Liver (tissue), 9 donors: ENCODE results near the gene CDX1. TPM values are rescaled to one million over a fixed set of nuclear protein-coding genes. Genes with fewer than 3 reads are reported as not detected.

Experiments used
- DNase-seq: peaks from one replicate; pipeline ENCODE4 v3.0.0-alpha.2; 2017; ENCODE audit warnings: low spot score
- H3K27ac ChIP-seq, 2 donors: one replicate each; pipeline ENCODE4 v1.7.0; 2013; ENCODE audit warnings: inconsistent platforms in 2 of 2, low read length in 2 of 2, control low read depth in 1 of 2, low read depth in 1 of 2, mild to moderate bottlenecking in 1 of 2
- H3K27me3 ChIP-seq, 4 donors: one replicate each; pipeline versions ENCODE4 v1.6.1 to v1.7.0; 2013; ENCODE audit warnings: low read length in 3 of 4, inconsistent platforms in 1 of 4, mild to moderate bottlenecking in 1 of 4, moderate library complexity in 1 of 4; ENCODE audit not compliant: control insufficient read depth in 4 of 4, insufficient read depth in 4 of 4
- H3K36me3 ChIP-seq, 4 donors: one replicate each; pipeline versions ENCODE4 v1.6.1 to v1.7.0; 2013; ENCODE audit warnings: low read length in 3 of 4, mild to moderate bottlenecking in 3 of 4, low read depth in 1 of 4, moderate library complexity in 1 of 4; ENCODE audit not compliant: control insufficient read depth in 4 of 4, insufficient read depth in 3 of 4
- H3K4me1 ChIP-seq, 4 donors: one replicate each; pipeline versions ENCODE4 v1.6.1 to v1.7.0; 2013; ENCODE audit warnings: low read length in 3 of 4, mild to moderate bottlenecking in 3 of 4, moderate library complexity in 1 of 4; ENCODE audit not compliant: control insufficient read depth in 4 of 4, insufficient read depth in 4 of 4
- H3K4me3 ChIP-seq, 3 donors: one replicate each; pipeline versions ENCODE4 v1.6.1 to v1.7.0; 2013; ENCODE audit warnings: low read length in 3 of 3, control low read depth in 1 of 3, low read depth in 1 of 3, mild to moderate bottlenecking in 1 of 3
- H3K9ac ChIP-seq, 2 donors: one replicate each; pipeline ENCODE4 v1.7.0; 2013; ENCODE audit warnings: low read length in 2 of 2, mild to moderate bottlenecking in 2 of 2, moderate library complexity in 2 of 2, control low read depth in 1 of 2, low read depth in 1 of 2
- H3K9me3 ChIP-seq, 4 donors: one replicate each; pipeline versions ENCODE4 v1.6.1 to v1.7.0; 2013; ENCODE audit warnings: low read length in 3 of 4; ENCODE audit not compliant: control insufficient read depth in 4 of 4
- ATF3 ChIP-seq: IDR thresholded peaks from 2 replicates; pipeline ENCODE4 v1.6.1; 2016; ENCODE audit warnings: antibody characterized with exemption
- EGR1 ChIP-seq, 2 donors: IDR thresholded peaks; 2 replicates each; pipeline ENCODE4 v1.6.1; 2016 to 2018; ENCODE audit warnings: antibody characterized with exemption in 2 of 2, low read depth in 2 of 2
- FOXA1 ChIP-seq: IDR thresholded peaks from 2 replicates; pipeline ENCODE4 v1.6.1; 2016; ENCODE audit warnings: antibody characterized with exemption
- FOXA2 ChIP-seq: IDR thresholded peaks from 2 replicates; pipeline ENCODE4 v1.6.1; 2016; ENCODE audit warnings: antibody characterized with exemption
- GABPA ChIP-seq, 2 donors: IDR thresholded peaks in 1 of 2; conservative IDR thresholded peaks in 1 of 2; 2 replicates each; pipeline ENCODE4 v1.6.1; 2016; ENCODE audit warnings: antibody characterized with exemption in 2 of 2, mild to moderate bottlenecking in 1 of 2, moderate library complexity in 1 of 2
- HNF4A ChIP-seq, 2 donors: conservative IDR thresholded peaks; 2 replicates each; pipeline ENCODE4 v1.6.1; 2016; ENCODE audit warnings: antibody characterized with exemption in 2 of 2, mild to moderate bottlenecking in 2 of 2
- HNF4G ChIP-seq: IDR thresholded peaks from 2 replicates; pipeline ENCODE4 v1.6.1; 2016; ENCODE audit warnings: antibody characterized with exemption
- JUND ChIP-seq, 2 donors: IDR thresholded peaks; 2 replicates each; pipeline ENCODE4 v1.6.1; 2016; ENCODE audit warnings: antibody characterized with exemption in 2 of 2
- MAX ChIP-seq: IDR thresholded peaks from 2 replicates; pipeline ENCODE4 v1.6.1; 2016; ENCODE audit warnings: antibody characterized with exemption
- NR2F2 ChIP-seq: IDR thresholded peaks from 2 replicates; pipeline ENCODE4 v1.6.1; 2016; ENCODE audit warnings: antibody characterized with exemption
- RAD21 ChIP-seq, 2 donors: IDR thresholded peaks; 2 replicates each; pipeline ENCODE4 v1.6.1; 2016; ENCODE audit warnings: antibody characterized with exemption in 2 of 2, mild to moderate bottlenecking in 2 of 2
- REST ChIP-seq: IDR thresholded peaks from 2 replicates; pipeline ENCODE4 v1.6.1; 2016; ENCODE audit warnings: antibody characterized with exemption, mild to moderate bottlenecking
- RXRA ChIP-seq, 2 donors: IDR thresholded peaks; 2 replicates each; pipeline ENCODE4 v1.6.1; 2017 to 2018; ENCODE audit warnings: antibody characterized with exemption in 2 of 2, mild to moderate bottlenecking in 1 of 2
- SP1 ChIP-seq: IDR thresholded peaks from 2 replicates; pipeline ENCODE4 v1.6.1; 2018; ENCODE audit warnings: antibody characterized with exemption, mild to moderate bottlenecking
- TAF1 ChIP-seq: conservative IDR thresholded peaks from 2 replicates; pipeline ENCODE4 v1.6.1; 2016; ENCODE audit warnings: antibody characterized with exemption, mild to moderate bottlenecking
- YY1 ChIP-seq: IDR thresholded peaks from 2 replicates; pipeline ENCODE4 v1.6.1; 2016; ENCODE audit warnings: antibody characterized with exemption, mild to moderate bottlenecking
- ZBTB33 ChIP-seq: IDR thresholded peaks from 2 replicates; pipeline ENCODE4 v1.6.1; 2016; ENCODE audit warnings: antibody characterized with exemption
- whole genome bisulfite sequencing: extraction: QIAGEN DNeasy Blood & Tissue Kit; methylation state at CpG from one replicate; pipeline ENCODE4 v1.1.7; 2013; 5-methylcytosine and 5-hydroxymethylcytosine counted together
- polyA plus RNA-seq, 2 donors: library from polyadenylated mRNA; stranded (reverse) in 1 of 2; unstranded in 1 of 2; fragments of 200-250 nt in 1 of 2; fragments of >200 nt in 1 of 2; fragmentation: Nextera tagmentation in 1 of 2; extraction: Ambion mirVana in 1 of 2; gene quantifications; one replicate each; pipeline versions ENCODE4 v1.2.1 to v1.2.3, GENCODE V29; 2013 to 2015
- total RNA-seq, 2 donors: library from RNA; depleted of rRNA; stranded (reverse); fragments of >200 nt; gene quantifications; one replicate each; pipeline ENCODE4 v1.2.3, GENCODE V29; 2014
- TF ChIP-seq, protein P1 (sequence below): fragments of 150-350 bp; IDR thresholded peaks from 2 replicates; pipeline ENCODE4 v1.5.1; 2017; ENCODE audit warnings: improper control_type of control experiment, low read depth, low read length; ENCODE audit not compliant: missing input control
- donor health status: healthy.
- donor health status: healthy.
- donor health status: healthy.
- donor health status: healthy.
- donor health status: healthy.

Gene CDX1
- total and polyA plus RNA-seq, 4 donors = not detected

- TF ChIP-seq MAX = no peak
- TF ChIP-seq, protein P1, sequence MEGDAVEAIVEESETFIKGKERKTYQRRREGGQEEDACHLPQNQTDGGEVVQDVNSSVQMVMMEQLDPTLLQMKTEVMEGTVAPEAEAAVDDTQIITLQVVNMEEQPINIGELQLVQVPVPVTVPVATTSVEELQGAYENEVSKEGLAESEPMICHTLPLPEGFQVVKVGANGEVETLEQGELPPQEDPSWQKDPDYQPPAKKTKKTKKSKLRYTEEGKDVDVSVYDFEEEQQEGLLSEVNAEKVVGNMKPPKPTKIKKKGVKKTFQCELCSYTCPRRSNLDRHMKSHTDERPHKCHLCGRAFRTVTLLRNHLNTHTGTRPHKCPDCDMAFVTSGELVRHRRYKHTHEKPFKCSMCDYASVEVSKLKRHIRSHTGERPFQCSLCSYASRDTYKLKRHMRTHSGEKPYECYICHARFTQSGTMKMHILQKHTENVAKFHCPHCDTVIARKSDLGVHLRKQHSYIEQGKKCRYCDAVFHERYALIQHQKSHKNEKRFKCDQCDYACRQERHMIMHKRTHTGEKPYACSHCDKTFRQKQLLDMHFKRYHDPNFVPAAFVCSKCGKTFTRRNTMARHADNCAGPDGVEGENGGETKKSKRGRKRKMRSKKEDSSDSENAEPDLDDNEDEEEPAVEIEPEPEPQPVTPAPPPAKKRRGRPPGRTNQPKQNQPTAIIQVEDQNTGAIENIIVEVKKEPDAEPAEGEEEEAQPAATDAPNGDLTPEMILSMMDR = peak; percentile 41
- no peak for TF ChIP-seq FOXA2
Measured at GRCh38 chr5:150175536-150175935, 9.0 kb downstream of the CDX1 start (continued).

DNA sequence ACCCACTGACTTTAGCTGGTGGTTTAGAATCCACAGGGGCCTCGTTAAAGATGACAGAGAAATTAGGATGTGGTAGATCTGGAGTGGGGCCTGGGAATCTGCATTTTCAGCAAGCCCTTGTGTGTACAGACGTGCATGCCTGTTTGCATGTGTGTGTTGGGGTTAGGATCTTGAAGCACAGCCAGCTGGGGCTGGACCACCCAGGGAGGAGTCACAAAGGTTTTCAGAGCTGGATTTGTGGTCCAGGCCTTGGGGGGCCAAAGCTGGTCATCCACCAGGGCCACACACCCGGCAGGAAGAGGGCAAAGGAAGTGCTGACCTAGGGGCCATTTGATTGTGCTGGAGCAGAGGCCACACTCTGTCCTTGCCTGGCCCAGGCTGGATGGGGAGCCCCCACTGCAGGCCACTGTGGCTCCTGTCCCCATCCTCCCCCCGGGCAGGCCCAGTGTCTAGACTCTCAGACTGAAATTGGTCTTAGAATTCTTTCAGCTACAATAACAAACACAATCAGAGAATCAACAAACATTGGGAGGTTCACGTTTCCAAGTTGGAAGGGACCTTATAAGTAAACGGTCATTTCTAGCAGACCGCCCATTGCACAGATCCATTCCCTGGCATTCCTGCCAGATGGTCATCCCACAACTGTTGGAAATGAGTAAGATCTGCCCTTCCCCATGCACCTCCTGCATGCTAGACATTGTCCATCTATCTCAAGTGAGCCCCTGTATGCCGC is 10.3 kb downstream of the CDX1 start:
- Histone ChIP-seq H3K36me3 (no peaks in the 10 kb centered on the region), H3K4me1 (peaks cover 0 to 4% (median 0%) of the 10 kb centered on the region in 4 donors), H3K4me3 (no peak overlapping the region), H3K27me3 (no peaks in the 10 kb centered on the region), H3K9me3 (no peaks in the 10 kb centered on the region), H3K27ac (no peak overlapping the region), H3K9ac (no peak overlapping the region)
- WGBS = 76% methylated on average over 8 of the region's 8 CpGs
- peak; percentile 26 for TF ChIP-seq NR2F2
- TF ChIP-seq MAX = no peak
- DNase-seq = no peak

GRCh38 chr5:150177721-150178120 is 11.1 kb downstream of the CDX1 start:
- no peak overlapping the region for H3K27ac ChIP-seq
- no peak overlapping the region for H3K4me3 ChIP-seq
- H3K27me3 ChIP-seq = no peaks in the 10 kb centered on the region
- H3K4me1 ChIP-seq = peaks cover 0 to 4% (median 0%) of the 10 kb centered on the region in 4 donors
- no peaks in the 10 kb centered on the region for H3K36me3 ChIP-seq
- H3K9me3 ChIP-seq = no peaks in the 10 kb centered on the region
- TF ChIP-seq HNF4G (no peak), RAD21 (IDR thresholded peaks at IDR 0.05) (no peak), REST (no peak), NR2F2 (no peak), FOXA1 (no peak), SP1 (no peak), GABPA (IDR thresholded peaks at IDR 0.05 in 1 of 2, conservative IDR thresholded peaks at IDR 0.05 in 1 of 2) (no peak), ATF3 (no peak), EGR1 (IDR thresholded peaks at IDR 0.05; ENCODE audit: low read depth in 2 of 2) (no peak), TAF1 (no peak), HNF4A (conservative IDR thresholded peaks at IDR 0.05) (no peak), JUND (IDR thresholded peaks at IDR 0.05) (no peak), MAX (no peak), RXRA (IDR thresholded peaks at IDR 0.05) (no peak), YY1 (no peak), FOXA2 (no peak), ZBTB33 (no peak)
- TF ChIP-seq, protein P1 = no peak
- 71% methylated on average over 4 of the region's 4 CpGs for WGBS
- DNase-seq = no peak
- no peak overlapping the region for H3K9ac ChIP-seq
